ENCODE results near the gene C12orf76. TPM values are rescaled to one million over a fixed set of nuclear protein-coding genes. Genes with fewer than 3 reads are reported as not detected.

C12orf76 gene
- total RNA-seq, 2 donors from 2014 or later, result 20.4 to 26.1 TPM

DNA sequence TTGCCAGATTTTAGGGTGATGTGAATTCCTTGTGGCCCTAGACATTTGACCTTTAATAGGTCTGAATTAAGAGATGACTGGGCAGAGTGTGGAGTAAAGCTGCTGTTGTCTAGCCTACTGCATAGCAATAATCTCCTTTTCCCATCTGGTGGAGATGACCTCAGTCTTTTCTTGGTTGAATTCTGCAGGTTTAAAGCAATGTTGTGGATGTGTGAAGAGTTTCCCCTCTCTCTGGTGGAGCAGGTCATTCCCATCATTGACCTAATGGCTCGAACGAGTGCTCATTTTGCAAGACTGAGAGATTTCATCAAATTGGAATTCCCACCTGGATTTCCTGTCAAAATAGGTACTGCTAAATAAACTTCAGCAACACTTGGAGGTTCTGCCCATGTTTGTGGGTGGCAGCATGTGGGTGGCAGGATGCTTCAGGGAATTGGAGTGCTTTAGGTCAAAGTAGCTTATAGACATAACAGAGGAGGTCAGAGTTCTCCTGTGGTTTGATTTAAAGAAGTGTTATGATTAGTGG, 19.0 kb downstream of the C12orf76 start:
- intact Hi-C loops (cut with DNase I), result no loop called here
- Histone ChIP-seq H3K4me3 (no peak overlapping the region), H3K27me3 (replicated peaks; ENCODE audit: insufficient read depth) (no peaks in the 10 kb centered on the region), H3K27ac (no peak overlapping the region), H3K4me1 (replicated peaks) (no peaks in the 10 kb centered on the region), H3K36me3 (no peaks in the 10 kb centered on the region), H3K9me3 (no peaks in the 10 kb centered on the region)
- TF ChIP-seq POLR2A (IDR thresholded peaks at IDR 0.05) (no peak), POLR2AphosphoS5 (IDR thresholded peaks at IDR 0.05) (no peak), CTCF (IDR thresholded peaks at IDR 0.05) (no peak)
- WGBS, result 89% methylated on average over 2 of the region's 2 CpGs
- no peak for DNase-seq (ENCODE audit: low spot score)

DNA sequence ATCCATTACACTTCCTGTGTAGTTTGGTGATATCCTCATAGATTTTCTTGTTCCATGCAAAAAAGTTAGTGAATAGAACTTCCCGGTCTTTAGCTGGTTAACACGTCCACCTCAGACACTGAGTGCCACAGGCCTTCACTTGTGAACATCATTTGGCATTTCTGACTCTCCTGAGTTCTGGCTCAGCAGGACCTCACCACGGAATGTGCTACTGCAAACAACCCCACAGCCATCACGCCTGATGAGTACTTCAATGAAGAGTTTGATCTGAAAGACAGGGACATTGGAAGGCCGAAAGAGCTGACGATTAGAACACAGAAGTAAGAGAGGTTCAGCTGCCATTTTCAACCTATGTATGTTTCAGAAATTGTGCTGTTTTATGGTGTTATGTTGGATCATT, 20.0 kb downstream of the C12orf76 start:
- Histone ChIP-seq H3K27me3 (replicated peaks; ENCODE audit: insufficient read depth) (no peaks in the 10 kb centered on the region), H3K9me3 (no peaks in the 10 kb centered on the region), H3K4me1 (replicated peaks) (no peaks in the 10 kb centered on the region), H3K27ac (no peak overlapping the region), H3K4me3 (no peak overlapping the region), H3K36me3 (no peaks in the 10 kb centered on the region)
- TF ChIP-seq POLR2AphosphoS5 (IDR thresholded peaks at IDR 0.05), result no peak
- TF ChIP-seq POLR2A (IDR thresholded peaks at IDR 0.05), result no peak
- no peak for TF ChIP-seq CTCF (IDR thresholded peaks at IDR 0.05)
- DNase-seq (ENCODE audit: low spot score), result no peak
- whole genome bisulfite sequencing, result 79% methylated on average over 6 of the region's 6 CpGs
- intact Hi-C loops (cut with DNase I), result no loop called here

GRCh38 chr12:110024051-110024450, 24.3 kb downstream of the C12orf76 start:
- DNase-seq (ENCODE audit: low spot score), result no peak
- H3K4me1 ChIP-seq (replicated peaks), result no peaks in the 10 kb centered on the region
- no peaks in the 10 kb centered on the region for H3K27me3 ChIP-seq (replicated peaks; ENCODE audit: insufficient read depth)
- WGBS, result 82% methylated on average over 2 of the region's 2 CpGs
- H3K27ac ChIP-seq, result no peak overlapping the region
- peaks cover 0 to 6% of the 10 kb centered on the region in 2 donors for H3K36me3 ChIP-seq
- intact Hi-C loops (cut with DNase I), result no loop called here
- TF ChIP-seq POLR2AphosphoS5 (IDR thresholded peaks at IDR 0.05) (no peak), CTCF (IDR thresholded peaks at IDR 0.05) (no peak), POLR2A (IDR thresholded peaks at IDR 0.05) (no peak)
- no peaks in the 10 kb centered on the region for H3K9me3 ChIP-seq
- no peak overlapping the region for H3K4me3 ChIP-seq

- H3K27ac ChIP-seq, result no peak overlapping the region
- H3K9me3 ChIP-seq, result no peaks in the 10 kb centered on the region
- peaks cover 0 to 6% of the 10 kb centered on the region in 2 donors for H3K36me3 ChIP-seq
- H3K4me1 ChIP-seq (replicated peaks), result no peaks in the 10 kb centered on the region
- no peak overlapping the region for H3K4me3 ChIP-seq
- intact Hi-C loops (cut with DNase I), result no loop called here
- no peaks in the 10 kb centered on the region for H3K27me3 ChIP-seq (replicated peaks; ENCODE audit: insufficient read depth)
- no peak for TF ChIP-seq POLR2AphosphoS5 (IDR thresholded peaks at IDR 0.05)
- TF ChIP-seq CTCF (IDR thresholded peaks at IDR 0.05), result no peak
- no peak for TF ChIP-seq POLR2A (IDR thresholded peaks at IDR 0.05)
- 61% methylated on average over 5 of the region's 5 CpGs for WGBS
- DNase-seq (ENCODE audit: low spot score), result no peak
Observed at GRCh38 chr12:110023059-110023980, 25.0 kb downstream of the C12orf76 start.
